GM23338 (cell line): ENCODE measurements around the gene APOA1.

Source experiments
- CREB1 ChIP-seq: fragments of 250-450 bp; sonication (Bioruptor Pico); IDR thresholded peaks from 2 replicates; pipeline ENCODE4 v1.5.0; 2020; ENCODE audit warnings: low read depth, mild to moderate bottlenecking, moderate library complexity
- CTCF ChIP-seq, 2 experiments: fragments of 200-600 bp in 1 of 2; sonication (generic) in 1 of 2; conservative IDR thresholded peaks; 2 replicates each; pipeline versions ENCODE4 v1.5.1 to v1.6.1; 2016 to 2017; ENCODE audit warnings: antibody characterized with exemption in 2 of 2, low read depth in 2 of 2, mild to moderate bottlenecking in 2 of 2, moderate library complexity in 1 of 2
- ETS1 ChIP-seq: IDR thresholded peaks from 2 replicates; pipeline ENCODE4 v1.6.1; 2016; ENCODE audit warnings: antibody characterized with exemption
- EZH2 ChIP-seq: fragments of 200-600 bp; sonication (generic); IDR thresholded peaks from one replicate; pipeline ENCODE4 v1.8.0; 2017; ENCODE audit warnings: antibody characterized with exemption, mild to moderate bottlenecking, low read depth; ENCODE audit not compliant: unreplicated experiment
- EZH2phosphoT487 ChIP-seq: fragments of 200-600 bp; sonication (generic); IDR thresholded peaks from one replicate; pipeline ENCODE4 v1.8.1; 2018; ENCODE audit warnings: antibody characterized with exemption; ENCODE audit not compliant: unreplicated experiment
- JUNB ChIP-seq: IDR thresholded peaks from one replicate; pipeline ENCODE4 v1.6.1; 2016; ENCODE audit warnings: antibody characterized with exemption; ENCODE audit not compliant: unreplicated experiment
- POLR2AphosphoS5 ChIP-seq: IDR thresholded peaks from 2 replicates; pipeline ENCODE4 v1.6.1; 2016; ENCODE audit warnings: antibody characterized with exemption, low read depth
- REST ChIP-seq: IDR thresholded peaks from one replicate; pipeline ENCODE4 v1.6.1; 2018; ENCODE audit warnings: antibody characterized with exemption; ENCODE audit not compliant: unreplicated experiment
- ZNF331 ChIP-seq: fragments of 250-450 bp; sonication (Bioruptor Pico); IDR thresholded peaks from 2 replicates; pipeline ENCODE4 v1.5.0; 2020; ENCODE audit warnings: low read depth, mild to moderate bottlenecking, moderate library complexity

GRCh38 chr11:116857316-116857715 lies 19.9 kb upstream of the APOA1 start:
- TF ChIP-seq CTCF (conservative IDR thresholded peaks at IDR 0.05; ENCODE audit: low read depth in 2 of 2) (no peak), REST (no peak), EZH2 (no peak), POLR2AphosphoS5 (no peak), ETS1 (no peak), ZNF331 (CRISPR knock-in tag) (no peak), JUNB (no peak), EZH2phosphoT487 (no peak), CREB1 (no peak)
